ENCODE results near the gene SRC. TPM values are rescaled to one million over a fixed set of nuclear protein-coding genes. Genes with fewer than 3 reads are reported as not detected.

Gene SRC
- total and polyA plus RNA-seq, 7 experiments from 2014 or later: 0.63 to 26.6 (median 2.9) TPM

DNA sequence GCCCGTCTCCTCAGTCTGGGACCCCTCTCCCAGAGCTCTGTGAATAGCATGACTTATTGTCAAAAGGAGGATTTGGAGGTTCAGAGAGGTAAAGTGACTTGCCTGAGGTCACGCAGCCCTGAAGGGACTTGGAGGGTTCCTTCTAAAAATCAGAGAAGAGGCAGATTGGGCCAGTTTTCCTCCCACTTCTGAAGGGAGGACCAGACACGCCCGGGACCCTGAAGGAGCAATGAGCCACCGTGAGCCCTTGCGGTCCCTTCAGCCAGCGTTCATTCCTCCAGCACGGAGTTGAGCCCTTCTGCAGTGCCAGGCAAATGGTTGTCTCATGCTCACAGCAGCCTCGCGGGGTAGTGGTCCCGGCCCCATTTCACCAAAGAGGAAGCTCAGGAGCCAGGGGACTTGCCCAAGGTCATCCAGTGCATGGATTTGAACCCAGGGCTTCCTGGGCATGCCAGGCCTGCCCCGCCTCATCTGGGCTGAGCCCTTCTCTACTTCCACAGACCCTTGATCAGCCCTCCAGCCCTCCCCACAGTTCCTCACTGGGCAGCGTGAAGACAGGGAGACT is 7.4 kb downstream of the SRC start:
- no peak for DNase-seq
- H3K9me3 Mint-ChIP-seq: no peaks in the 10 kb centered on the region
- H3K4me1 Mint-ChIP-seq: peaks cover 0 to 19% (median 0%) of the 10 kb centered on the region in 7 donors
- no peaks in the 10 kb centered on the region for H3K36me3 Mint-ChIP-seq
- no peak overlapping the region for H3K4me3 ChIP-seq (ENCODE audit: low read length)
- H3K9me3 ChIP-seq (ENCODE audit: control insufficient read depth in 2 of 3, low read length in 3 of 3): no peaks in the 10 kb centered on the region
- no peak overlapping the region for H3K4me3 Mint-ChIP-seq
- intact Hi-C loops (cut with micrococcal nuclease): no loop called here
- ChIA-PET POLR2A (interaction anchor here (0.6 kb wide), 1 partner anchor 39 kb away, joined by 3 read pairs; no protein-coding TSS in a partner anchor), CTCF (no interaction called here)
- no peaks in the 10 kb centered on the region for H3K4me1 ChIP-seq (ENCODE audit: control insufficient read depth in 2 of 2, insufficient read depth in 2 of 2, low read length in 2 of 2)
- H3K27me3 ChIP-seq (ENCODE audit: control insufficient read depth in 2 of 2, insufficient read depth in 2 of 2, low read length in 2 of 2): no peaks in the 10 kb centered on the region
- no peak overlapping the region for H3K27ac Mint-ChIP-seq
- no peaks in the 10 kb centered on the region for H3K36me3 ChIP-seq (ENCODE audit: control insufficient read depth in 2 of 3, insufficient read depth in 3 of 3, low read length in 3 of 3)
- no peaks in the 10 kb centered on the region for H3K27me3 Mint-ChIP-seq
- H3K27ac ChIP-seq (ENCODE audit: low read depth, low read length): no peak overlapping the region
- ATAC-seq: no peak

DNA sequence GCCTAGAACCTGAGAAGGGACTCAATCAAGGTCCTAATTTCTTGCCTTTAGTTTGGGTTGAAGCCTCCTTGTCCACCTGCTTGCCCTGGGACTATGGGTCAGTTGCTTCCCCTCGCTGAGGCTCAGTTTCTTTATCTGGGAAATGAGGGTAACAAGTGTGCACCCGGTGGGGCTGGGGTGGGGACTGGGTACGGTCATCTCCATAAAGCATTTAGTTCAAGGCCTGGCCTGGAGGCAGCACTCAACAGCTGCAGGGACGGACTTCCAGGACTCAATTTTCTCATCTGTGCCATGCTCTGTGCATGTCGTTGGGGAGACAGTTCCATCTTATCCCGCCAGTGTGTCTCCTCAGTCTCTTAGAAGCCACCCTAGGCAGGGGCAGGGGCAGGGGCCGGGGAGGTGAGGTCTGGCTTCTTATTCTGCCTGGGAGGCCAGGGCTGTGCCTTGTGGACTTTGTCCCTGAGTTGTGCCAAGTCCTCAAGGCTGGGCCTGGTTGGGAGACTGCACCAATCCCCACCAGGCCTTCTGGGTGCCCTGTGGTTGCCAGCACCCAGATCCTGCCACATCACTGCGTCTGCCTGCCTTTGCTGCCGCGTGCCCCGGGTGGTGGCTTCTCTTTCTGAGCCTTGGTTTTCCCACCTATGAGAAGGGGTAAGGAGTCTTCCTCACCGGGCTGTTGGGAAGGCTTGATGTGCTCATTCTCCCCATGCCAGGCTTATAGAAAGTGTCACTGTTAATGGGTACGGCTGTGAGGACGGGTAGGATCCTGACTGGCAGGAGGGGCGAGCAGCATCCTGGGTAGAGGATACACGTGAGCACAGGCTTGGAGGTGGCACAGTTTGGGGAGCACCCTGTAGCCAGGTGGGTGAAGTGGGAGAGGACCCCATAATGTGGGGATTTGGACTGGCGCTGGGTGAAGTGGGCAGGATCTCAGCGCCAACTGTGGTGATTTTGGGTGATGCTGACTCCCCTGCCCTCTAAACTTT is 8.6 kb downstream of the SRC start:
- Mint-ChIP-seq H3K4me3 (no peak overlapping the region), H3K36me3 (no peaks in the 10 kb centered on the region), H3K27me3 (no peaks in the 10 kb centered on the region), H3K27ac (no peak overlapping the region), H3K9me3 (no peaks in the 10 kb centered on the region), H3K4me1 (peaks cover 0 to 12% (median 0%) of the 10 kb centered on the region in 7 donors)
- intact Hi-C loops (cut with micrococcal nuclease): no loop called here
- DNase-seq (no peak), ATAC-seq (no peak)
- Histone ChIP-seq H3K27ac (ENCODE audit: low read depth, low read length) (no peak overlapping the region), H3K36me3 (ENCODE audit: control insufficient read depth in 2 of 3, insufficient read depth in 3 of 3, low read length in 3 of 3) (no peaks in the 10 kb centered on the region), H3K9me3 (ENCODE audit: control insufficient read depth in 2 of 3, low read length in 3 of 3) (no peaks in the 10 kb centered on the region), H3K4me1 (ENCODE audit: control insufficient read depth in 2 of 2, insufficient read depth in 2 of 2, low read length in 2 of 2) (no peaks in the 10 kb centered on the region), H3K27me3 (ENCODE audit: control insufficient read depth in 2 of 2, insufficient read depth in 2 of 2, low read length in 2 of 2) (no peaks in the 10 kb centered on the region), H3K4me3 (ENCODE audit: low read length) (no peak overlapping the region)
- POLR2A ChIA-PET: no interaction called here
- CTCF ChIA-PET: no interaction called here

DNA sequence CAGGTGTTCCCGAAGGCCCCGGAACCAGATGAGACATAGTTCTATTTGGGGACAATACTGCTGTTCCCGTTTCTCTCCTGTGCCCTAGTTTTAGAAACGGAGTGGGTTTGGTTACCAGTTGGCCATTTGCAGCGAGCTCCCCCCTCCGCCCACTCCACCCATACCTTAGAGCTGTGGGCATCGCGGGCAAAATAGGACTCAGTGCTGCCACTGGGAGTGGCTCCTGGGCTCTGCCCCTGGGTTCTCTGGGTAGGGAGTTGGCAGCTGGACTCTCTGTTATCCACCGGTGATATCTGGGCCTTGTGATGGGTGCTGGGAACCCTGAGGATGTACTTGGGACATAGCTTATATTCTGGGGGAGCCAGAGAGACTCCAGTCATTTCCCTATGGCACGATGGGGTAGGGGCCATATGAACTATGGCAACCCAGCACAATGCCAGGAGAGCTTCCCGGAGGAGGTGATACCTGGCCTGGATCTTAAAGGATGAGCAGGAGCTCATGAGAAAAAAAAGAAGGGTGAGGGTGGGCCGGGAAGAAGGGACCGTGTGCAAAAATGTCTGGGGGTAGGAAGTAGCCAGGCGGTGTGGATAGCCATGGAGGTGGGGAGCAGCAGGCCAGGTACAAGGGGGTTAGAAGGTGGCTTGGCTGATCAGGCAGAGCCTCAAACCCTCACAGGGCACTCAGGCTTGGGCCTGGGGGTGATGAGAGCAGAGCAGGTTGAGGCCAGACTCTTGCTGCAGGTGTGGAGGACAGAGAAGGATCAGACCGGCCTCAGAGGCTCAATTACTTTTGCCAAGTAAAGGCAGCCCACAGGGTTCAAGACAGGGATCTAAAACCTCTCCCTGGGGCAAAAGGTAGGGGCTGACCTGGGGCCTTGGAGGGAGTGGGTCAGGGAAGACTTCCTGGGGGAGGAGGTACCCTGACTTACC is 9.6 kb downstream of the SRC start:
- no peaks in the 10 kb centered on the region for H3K36me3 Mint-ChIP-seq
- H3K4me3 ChIP-seq (ENCODE audit: low read length): no peak overlapping the region
- intact Hi-C loops (cut with micrococcal nuclease): no loop called here
- no peaks in the 10 kb centered on the region for H3K36me3 ChIP-seq (ENCODE audit: control insufficient read depth in 2 of 3, insufficient read depth in 3 of 3, low read length in 3 of 3)
- H3K9me3 ChIP-seq (ENCODE audit: control insufficient read depth in 2 of 3, low read length in 3 of 3): no peaks in the 10 kb centered on the region
- DNase-seq (no peak), ATAC-seq (no peak)
- no peaks in the 10 kb centered on the region for H3K27me3 Mint-ChIP-seq
- H3K27ac ChIP-seq (ENCODE audit: low read depth, low read length): no peak overlapping the region
- peaks cover 0 to 12% (median 0%) of the 10 kb centered on the region in 7 donors for H3K4me1 Mint-ChIP-seq
- ChIA-PET POLR2A (no interaction called here), CTCF (no interaction called here)
- H3K4me3 Mint-ChIP-seq: no peak overlapping the region
- no peaks in the 10 kb centered on the region for H3K9me3 Mint-ChIP-seq
- H3K27me3 ChIP-seq (ENCODE audit: control insufficient read depth in 2 of 2, insufficient read depth in 2 of 2, low read length in 2 of 2): no peaks in the 10 kb centered on the region
- no peak overlapping the region for H3K27ac Mint-ChIP-seq
- H3K4me1 ChIP-seq (ENCODE audit: control insufficient read depth in 2 of 2, insufficient read depth in 2 of 2, low read length in 2 of 2): no peaks in the 10 kb centered on the region

DNA sequence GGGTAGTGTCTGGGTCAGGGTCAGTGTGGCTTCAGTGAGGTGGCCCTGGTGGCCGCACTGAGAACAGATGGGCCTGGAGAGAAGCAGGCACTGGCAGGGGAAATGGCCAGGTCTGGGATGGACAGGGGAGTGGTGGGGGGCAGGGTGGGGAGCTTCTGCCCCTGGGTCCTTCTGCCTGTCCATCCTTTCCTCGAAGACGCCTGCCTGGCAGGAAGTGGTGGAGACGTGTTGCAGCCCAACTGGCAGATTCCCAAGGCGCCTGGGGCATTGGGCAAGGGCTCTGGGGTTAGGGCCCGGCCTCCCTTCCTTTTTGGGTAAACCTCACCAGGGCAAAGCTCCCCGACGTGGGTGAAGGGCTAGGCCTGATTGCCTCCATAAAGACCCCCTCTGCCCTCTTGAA is 10.4 kb downstream of the SRC start:
- no peaks in the 10 kb centered on the region for H3K36me3 ChIP-seq (ENCODE audit: control insufficient read depth in 2 of 3, insufficient read depth in 3 of 3, low read length in 3 of 3)
- no peak overlapping the region for H3K27ac Mint-ChIP-seq
- no peaks in the 10 kb centered on the region for H3K9me3 Mint-ChIP-seq
- H3K27ac ChIP-seq (ENCODE audit: low read depth, low read length): no peak overlapping the region
- no peak overlapping the region for H3K4me3 ChIP-seq (ENCODE audit: low read length)
- H3K4me1 Mint-ChIP-seq: peaks cover 0 to 12% (median 0%) of the 10 kb centered on the region in 7 donors
- ChIA-PET POLR2A (no interaction called here), CTCF (no interaction called here)
- intact Hi-C loops (cut with micrococcal nuclease): no loop called here
- H3K27me3 ChIP-seq (ENCODE audit: control insufficient read depth in 2 of 2, insufficient read depth in 2 of 2, low read length in 2 of 2): no peaks in the 10 kb centered on the region
- ATAC-seq (peak; percentile 16), DNase-seq (no peak)
- no peaks in the 10 kb centered on the region for H3K4me1 ChIP-seq (ENCODE audit: control insufficient read depth in 2 of 2, insufficient read depth in 2 of 2, low read length in 2 of 2)
- H3K36me3 Mint-ChIP-seq: no peaks in the 10 kb centered on the region
- no peak overlapping the region for H3K4me3 Mint-ChIP-seq
- no peaks in the 10 kb centered on the region for H3K27me3 Mint-ChIP-seq
- H3K9me3 ChIP-seq (ENCODE audit: control insufficient read depth in 2 of 3, low read length in 3 of 3): no peaks in the 10 kb centered on the region

DNA sequence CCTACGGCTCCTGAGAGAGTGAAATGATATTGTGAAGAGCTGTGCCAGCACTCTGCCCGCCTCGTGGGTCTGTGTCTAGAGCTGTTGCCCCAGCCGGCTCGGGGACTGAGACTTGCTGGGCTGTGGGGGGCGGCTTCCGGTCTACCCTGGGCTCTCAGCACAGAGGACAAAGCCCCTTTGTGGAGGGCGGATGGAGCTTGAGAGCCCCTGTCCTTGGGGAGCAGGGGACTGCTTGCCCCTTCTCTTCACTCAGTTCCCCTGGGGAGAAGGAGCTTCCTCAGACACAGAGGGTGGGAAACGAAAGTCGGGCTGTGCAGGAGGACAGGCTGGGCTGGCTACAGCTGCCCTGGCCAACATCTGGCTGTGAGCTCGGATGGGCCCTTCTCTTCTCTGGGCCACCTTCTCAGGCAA is 11.0 kb downstream of the SRC start:
- H3K4me1 Mint-ChIP-seq: peaks cover 0 to 12% (median 0%) of the 10 kb centered on the region in 7 donors
- no peaks in the 10 kb centered on the region for H3K36me3 Mint-ChIP-seq
- intact Hi-C loops (cut with micrococcal nuclease): no loop called here
- H3K27me3 Mint-ChIP-seq: no peaks in the 10 kb centered on the region
- H3K27ac ChIP-seq (ENCODE audit: low read depth, low read length): no peak overlapping the region
- ChIA-PET POLR2A (no interaction called here), CTCF (no interaction called here)
- H3K36me3 ChIP-seq (ENCODE audit: control insufficient read depth in 2 of 3, insufficient read depth in 3 of 3, low read length in 3 of 3): no peaks in the 10 kb centered on the region
- H3K4me3 ChIP-seq (ENCODE audit: low read length): no peak overlapping the region
- H3K4me1 ChIP-seq (ENCODE audit: control insufficient read depth in 2 of 2, insufficient read depth in 2 of 2, low read length in 2 of 2): no peaks in the 10 kb centered on the region
- H3K27me3 ChIP-seq (ENCODE audit: control insufficient read depth in 2 of 2, insufficient read depth in 2 of 2, low read length in 2 of 2): no peaks in the 10 kb centered on the region
- ATAC-seq (peak; percentile 22), DNase-seq (no peak)
- no peak overlapping the region for H3K4me3 Mint-ChIP-seq
- no peaks in the 10 kb centered on the region for H3K9me3 ChIP-seq (ENCODE audit: control insufficient read depth in 2 of 3, low read length in 3 of 3)
- H3K9me3 Mint-ChIP-seq: no peaks in the 10 kb centered on the region
- H3K27ac Mint-ChIP-seq: no peak overlapping the region

DNA sequence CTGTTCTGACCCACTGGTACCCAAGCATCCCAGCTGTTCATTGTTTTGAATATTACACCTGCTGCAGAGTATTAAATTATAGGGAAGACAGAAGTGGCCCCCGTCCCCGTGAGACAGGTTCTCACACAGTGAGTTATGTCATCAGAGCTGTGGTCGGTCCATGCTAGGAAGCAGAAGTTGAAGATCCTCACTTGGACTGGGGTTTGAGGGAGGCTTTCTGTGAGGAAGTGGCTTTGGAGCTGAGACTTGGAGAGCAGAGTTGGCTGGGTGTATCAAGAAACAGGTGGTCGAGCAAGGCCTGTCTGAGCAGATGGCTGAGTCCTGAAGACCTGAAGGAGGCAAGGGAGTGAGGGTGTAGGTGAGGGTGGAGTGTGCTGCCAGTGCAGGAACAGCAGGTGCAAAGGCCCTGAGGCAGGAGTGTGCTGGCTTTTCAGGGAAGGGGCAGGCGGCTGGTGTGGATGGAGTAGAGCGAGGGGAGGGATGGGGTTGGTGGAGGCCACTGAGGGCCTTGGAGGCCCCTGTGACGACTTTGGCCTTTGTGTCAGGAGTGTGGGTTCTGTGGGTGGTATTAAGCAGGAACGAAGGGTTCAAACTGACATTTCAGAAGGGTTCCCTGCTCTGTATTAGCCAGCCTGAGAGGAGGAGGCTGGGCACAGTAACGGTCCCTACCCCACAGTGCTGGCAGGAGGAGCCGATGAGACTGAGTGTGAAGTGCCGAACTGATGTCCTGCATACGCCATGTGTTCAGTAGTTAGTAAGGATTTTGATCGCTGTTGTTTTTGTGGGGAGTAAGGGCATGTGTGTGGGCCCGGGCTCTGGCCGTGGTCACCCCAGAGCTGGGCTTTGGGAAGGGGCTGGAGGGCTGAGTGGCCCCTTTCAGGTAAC is 11.8 kb downstream of the SRC start:
- intact Hi-C loops (cut with micrococcal nuclease): no loop called here
- Histone ChIP-seq H3K4me3 (ENCODE audit: low read length) (no peak overlapping the region), H3K36me3 (ENCODE audit: control insufficient read depth in 2 of 3, insufficient read depth in 3 of 3, low read length in 3 of 3) (no peaks in the 10 kb centered on the region), H3K9me3 (ENCODE audit: control insufficient read depth in 2 of 3, low read length in 3 of 3) (no peaks in the 10 kb centered on the region), H3K27ac (ENCODE audit: low read depth, low read length) (no peak overlapping the region), H3K27me3 (ENCODE audit: control insufficient read depth in 2 of 2, insufficient read depth in 2 of 2, low read length in 2 of 2) (no peaks in the 10 kb centered on the region), H3K4me1 (ENCODE audit: control insufficient read depth in 2 of 2, insufficient read depth in 2 of 2, low read length in 2 of 2) (no peaks in the 10 kb centered on the region)
- Mint-ChIP-seq H3K4me1 (peaks cover 0 to 12% (median 0%) of the 10 kb centered on the region in 7 donors), H3K4me3 (no peak overlapping the region), H3K27ac (no peak overlapping the region), H3K27me3 (no peaks in the 10 kb centered on the region), H3K36me3 (no peaks in the 10 kb centered on the region), H3K9me3 (no peaks in the 10 kb centered on the region)
- no peak for DNase-seq
- ChIA-PET POLR2A (no interaction called here), CTCF (no interaction called here)
- ATAC-seq: peak; percentile 72

Measured in naive thymus-derived CD4-positive, alpha-beta T cell (primary cell).